Nucleus accumbens (tissue), 56 donors: Measurements from ENCODE around the gene GALNT9.
"Not testable (repeated sequence)": the region's sequence is repeated elsewhere in the genome, so short reads cannot be mapped to it uniquely, and the experiment has no call there.

ENCODE experiments used
- DNase-seq, 56 donors: peaks; one replicate each; lab custom pipeline; 2025; lab: John Stamatoyannopoulos, UW

The GALNT9 gene

DNA sequence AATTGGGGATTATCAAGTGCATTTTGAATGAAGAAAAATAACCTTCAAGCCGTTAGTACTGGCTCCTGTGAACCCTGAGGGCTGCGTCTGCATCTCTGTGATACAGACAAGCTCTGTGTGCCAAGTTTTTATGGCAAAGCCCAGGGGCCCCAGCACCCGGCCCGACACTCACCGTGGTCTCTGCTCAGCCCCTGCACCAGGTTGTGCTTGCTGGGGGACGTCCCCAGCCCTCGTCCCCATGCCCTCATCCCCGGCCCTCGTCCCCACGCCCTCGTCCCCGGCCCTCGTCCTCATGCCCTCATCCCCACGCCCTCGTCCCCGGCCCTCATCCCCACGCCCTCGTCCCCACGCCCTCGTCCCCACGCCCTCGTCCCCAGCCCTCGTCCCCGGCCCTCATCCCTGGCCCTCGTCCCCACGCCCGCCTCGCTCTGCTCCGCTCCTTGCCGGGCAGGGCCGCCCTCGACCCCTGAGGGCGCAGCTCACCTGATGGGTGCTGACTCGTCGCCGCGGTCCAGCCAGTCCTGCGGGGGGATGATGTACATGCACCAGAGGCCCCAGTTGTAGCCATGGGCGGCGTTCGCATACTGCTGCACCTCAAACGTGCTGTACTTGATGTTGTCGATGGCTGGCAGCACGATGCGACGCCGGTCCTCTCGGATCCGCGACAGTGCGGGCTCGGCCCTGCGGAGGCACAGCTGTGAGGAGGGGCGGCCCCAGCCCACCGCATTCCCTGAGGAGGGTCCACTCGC, 72.0 kb downstream of the GALNT9 start:
- DNase-seq: no peak

DNA sequence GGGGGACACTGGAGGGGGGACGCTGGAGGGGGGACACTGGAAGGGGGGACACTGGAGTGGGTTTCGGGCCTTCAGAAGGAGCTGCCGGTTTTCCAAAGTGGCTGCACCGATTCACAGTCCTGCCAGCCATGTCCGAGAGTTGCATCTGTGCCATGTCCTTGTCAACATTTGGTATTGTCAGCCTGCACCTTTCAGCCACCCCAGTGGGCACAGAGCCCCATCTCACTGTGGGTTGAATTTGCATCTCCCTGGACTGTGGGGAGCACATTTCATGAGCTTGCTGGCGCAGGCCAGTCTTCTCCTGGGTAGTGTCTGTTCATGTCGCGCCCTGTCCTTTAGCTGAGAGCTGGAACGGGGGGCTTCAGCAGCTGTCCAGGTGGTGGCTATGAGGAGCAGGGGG, 72.7 kb downstream of the GALNT9 start:
- DNase-seq: no peak

DNA sequence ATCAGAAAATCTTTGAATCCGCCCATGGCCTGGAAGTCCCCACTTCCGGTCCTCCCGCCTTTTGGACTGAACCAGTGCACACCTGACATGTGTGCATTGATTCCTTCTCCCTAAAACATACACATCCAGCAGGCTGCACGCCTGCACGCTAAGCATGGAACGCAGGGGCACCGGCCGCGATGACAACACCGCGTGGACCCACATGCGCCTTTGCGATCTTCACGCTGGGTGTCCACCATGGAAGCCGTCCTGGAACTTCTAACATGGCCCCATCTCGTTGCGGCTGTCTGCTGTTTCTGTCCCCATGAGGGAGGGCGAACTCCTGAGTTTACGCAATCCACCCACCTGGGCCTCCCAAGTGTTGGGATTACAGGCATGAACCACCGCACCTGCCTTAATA, 73.7 kb downstream of the GALNT9 start:
- DNase-seq: no peak

DNA sequence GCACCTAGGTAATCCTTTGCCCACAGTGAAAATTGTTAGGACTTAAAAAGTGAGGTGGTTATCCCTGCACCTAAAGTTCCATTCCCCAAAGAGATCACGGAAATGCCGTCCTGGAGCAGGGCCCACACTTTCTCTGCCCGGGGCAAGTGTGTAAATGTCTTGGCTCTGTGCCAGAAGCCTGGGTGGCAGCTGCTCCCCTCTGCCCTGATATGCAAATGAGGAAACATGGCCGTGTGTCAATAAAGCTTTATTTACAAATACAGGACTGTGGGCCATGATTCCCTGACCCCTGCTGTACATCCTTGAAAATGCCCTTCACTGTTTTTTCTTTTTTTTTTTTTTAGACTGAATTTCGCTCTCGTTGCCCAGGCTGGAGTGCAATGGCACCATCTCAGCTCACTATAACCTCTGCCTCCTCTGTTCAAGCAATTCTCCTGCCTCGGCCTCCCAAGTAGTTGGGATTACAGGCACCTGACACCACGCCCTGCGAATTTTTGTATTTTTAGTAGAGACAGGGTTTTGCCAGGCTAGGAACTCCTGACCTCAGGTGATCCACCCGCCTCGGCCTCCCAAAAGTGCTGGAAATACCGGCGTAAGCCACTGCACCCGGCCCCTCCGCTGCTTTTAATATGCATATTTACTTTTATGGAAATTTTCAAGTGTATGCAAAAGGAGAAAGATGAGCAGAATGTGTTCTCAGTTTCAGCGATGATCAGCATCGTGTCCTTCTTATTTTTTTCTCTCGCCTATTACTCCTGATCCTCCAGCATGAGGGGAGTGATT, 75.5 kb downstream of the GALNT9 start:
- no peak for DNase-seq

DNA sequence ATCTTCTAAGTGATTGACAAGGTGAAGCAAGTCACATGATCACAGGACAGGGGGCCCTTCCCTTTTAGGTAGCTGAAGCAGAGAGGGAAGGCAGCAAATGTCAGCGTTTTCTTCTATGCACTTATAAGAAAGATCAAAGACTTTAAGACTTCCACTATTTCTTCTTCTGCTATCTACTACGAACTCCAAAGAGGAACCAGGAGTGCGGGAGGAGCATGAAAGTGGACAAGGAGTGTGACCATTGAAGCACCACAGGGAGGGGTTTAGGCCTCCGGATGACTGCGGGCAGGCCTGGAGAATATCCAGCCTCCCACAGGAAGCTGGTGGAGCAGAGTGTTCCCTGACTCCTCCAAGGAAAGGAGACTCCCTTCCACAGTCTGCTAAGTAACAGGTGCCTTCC, 76.4 kb downstream of the GALNT9 start:
- not testable (repeated sequence) for DNase-seq

DNA sequence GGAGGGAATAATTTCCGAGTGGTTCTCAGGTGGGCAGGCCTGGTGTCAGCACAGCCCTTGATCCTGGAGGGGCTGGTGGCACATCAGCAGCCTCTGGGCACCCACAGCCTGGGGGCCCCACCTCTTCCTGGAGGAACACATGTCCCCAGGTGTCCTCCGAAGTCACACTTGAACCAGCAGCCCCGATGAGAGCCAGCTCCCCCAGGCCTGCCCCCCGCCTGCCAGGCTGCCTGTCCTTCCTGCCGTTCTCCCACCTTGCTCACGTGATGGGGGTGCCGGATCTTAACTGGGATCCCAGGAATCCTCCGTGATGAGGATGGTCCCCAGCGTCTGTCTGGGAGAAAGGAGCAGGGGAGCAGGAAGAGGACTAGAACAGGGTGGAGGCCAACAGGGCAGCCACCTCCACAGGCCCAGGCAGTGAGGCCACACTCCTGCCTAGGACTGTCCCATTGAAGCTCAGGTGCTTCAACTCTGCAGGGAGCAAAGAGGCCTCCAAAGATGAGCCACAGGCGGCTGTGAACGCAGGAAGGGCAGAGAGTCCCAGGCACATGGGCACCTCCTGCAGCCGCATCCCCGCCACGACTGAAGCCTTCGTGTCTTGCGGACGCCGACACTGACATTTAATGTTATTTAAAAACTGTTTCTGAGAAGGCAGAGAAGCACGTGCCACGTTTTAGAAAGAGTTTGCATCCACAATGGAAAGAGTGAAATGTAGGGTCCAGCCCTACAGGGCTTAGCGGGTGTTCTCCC, 77.5 kb downstream of the GALNT9 start:
- DNase-seq: no peak

DNA sequence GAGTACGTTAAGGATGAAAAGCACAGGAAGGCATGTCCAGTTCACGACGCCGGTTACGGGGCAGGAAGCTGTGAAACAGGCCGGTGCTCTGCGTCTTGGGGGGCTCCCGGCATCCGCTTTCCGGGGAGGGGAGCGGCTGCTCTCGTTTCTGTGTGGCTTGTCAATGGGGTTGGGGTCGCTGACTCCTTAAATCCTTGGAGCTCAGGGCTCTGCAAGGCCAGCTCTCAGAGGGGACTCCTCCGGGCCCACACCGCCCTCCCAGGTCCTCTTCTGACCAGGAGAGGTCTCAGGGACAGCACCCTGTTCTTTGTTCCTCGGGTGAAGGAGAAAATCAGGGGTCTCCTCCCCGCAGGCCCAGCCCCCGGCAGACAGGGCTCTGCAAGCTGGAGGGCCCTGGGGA, 78.1 kb downstream of the GALNT9 start:
- no peak for DNase-seq

DNA sequence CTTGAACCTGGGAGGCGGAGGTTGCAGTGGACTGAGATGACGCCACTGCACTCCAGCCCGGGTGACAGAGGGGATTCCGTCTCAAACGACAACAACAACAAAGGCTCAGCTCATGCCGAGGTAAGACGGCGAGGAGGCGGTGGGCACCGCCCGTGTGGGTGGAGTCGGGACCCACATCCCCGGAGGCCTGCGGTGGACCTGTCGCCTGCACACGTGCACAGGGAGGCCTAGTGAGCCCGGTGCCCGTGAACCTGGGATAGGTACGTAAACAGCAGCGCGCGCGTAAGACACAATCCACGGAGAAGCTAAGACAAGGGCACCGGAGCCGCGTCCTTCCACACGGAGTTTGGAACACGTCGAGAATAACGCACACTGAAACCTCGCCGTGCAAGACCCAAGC, 78.7 kb downstream of the GALNT9 start:
- no peak for DNase-seq

DNA sequence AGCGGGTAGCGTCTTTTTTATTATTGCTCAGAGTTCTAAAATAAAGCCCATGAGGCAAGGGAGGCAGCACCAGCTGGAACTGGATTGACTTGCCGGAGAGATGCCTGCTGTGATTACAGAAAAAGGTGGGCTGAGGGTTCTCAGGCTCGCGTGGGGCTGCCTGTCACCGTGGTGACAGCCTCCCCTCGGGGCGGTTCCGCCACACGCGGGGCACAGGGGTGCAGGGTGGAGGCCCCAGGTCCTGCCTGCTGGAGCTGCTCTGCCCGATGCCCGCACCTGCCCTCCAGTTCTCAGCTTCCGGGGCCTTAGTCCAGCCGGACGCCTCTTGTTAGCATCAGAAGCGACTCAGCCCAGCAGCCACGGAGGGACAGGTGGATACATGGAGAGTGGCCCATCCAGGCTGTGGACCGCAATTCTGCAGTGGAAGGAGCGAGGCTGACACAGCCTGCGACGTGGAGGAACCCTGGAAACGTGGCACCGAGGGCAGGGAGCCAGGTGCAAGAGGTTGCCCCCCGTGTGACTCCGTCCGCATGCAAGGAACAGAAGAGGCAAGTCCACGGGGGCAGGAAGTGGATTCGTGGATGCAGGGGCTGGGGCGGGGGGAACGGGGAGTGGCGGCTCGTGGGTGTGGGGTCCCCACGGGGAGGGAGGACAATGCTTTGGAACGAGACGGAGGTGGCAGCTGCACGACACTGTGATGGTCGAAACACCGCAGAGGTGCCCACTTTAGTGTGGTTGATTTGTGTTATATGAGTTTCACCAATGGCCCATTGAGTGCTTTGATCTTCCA, 79.5 kb downstream of the GALNT9 start:
- DNase-seq: no peak

DNA sequence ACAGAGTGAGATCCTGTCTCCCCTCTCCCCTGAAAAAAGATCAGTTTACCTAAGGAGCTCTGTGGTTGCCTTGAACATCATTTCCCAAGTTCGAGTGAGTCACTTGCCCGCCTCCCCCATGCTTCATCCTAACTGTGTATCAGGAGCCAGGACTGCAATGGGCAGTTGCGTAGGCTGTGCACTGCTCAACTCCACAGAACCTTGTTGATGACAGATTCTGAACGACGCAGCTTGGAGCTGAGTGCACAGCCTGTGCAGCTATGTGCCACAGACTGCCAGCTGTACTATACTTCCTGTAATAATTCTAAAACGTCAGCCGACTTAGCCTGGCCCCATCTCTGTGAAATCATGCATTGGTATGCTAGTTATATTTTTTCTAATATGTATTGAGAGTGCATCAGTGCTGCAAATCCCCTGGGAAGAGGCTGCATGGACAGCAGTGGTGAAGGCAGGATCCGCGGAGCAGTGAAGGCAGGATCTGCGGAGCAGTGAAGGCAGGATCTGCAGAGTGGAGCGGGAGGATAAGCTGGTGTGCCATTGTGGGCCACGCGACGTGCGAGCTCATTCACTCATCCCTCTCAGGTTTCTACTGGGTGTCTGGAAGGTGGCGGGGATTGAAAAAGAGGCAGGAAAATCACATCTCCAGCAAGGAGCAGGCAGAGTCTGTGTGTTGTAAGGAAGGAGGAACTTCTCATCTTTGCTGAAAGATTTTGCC, 80.8 kb downstream of the GALNT9 start:
- no peak for DNase-seq

DNA sequence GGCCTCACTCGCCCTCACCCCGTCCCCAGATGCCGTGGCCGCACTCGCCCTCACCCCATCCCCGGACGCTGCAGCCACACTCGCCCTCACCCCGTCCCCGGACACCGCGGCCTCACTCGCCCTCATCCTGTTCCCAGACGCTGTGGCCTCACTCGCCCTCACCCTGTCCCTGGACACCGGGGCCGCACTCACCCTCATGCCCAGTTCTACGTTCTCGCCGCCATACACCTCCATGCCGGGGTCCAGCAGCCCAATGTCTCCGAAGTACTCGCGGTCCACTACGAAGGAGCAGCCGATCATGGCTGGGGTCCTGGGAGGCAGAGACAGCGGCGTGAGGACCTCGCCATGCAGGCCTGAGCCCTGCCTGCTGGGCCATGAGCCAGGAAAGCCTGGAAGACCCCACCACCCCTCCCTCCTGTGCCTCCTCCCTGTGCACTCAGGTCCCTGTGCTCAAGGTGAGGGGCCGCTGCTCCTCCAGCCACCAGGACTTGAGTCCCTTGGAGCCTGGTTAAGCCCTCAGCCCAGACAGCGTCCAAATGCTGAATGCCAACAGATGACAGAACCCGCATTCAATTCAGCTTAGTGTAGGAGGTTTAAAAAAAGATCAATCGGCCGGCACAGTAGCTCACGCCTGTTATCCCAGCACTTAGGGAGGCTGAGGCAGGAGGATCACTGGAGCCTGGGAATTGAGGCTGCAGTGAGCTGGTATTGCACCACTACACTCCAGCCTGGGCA, 81.5 kb downstream of the GALNT9 start:
- DNase-seq: no peak

DNA sequence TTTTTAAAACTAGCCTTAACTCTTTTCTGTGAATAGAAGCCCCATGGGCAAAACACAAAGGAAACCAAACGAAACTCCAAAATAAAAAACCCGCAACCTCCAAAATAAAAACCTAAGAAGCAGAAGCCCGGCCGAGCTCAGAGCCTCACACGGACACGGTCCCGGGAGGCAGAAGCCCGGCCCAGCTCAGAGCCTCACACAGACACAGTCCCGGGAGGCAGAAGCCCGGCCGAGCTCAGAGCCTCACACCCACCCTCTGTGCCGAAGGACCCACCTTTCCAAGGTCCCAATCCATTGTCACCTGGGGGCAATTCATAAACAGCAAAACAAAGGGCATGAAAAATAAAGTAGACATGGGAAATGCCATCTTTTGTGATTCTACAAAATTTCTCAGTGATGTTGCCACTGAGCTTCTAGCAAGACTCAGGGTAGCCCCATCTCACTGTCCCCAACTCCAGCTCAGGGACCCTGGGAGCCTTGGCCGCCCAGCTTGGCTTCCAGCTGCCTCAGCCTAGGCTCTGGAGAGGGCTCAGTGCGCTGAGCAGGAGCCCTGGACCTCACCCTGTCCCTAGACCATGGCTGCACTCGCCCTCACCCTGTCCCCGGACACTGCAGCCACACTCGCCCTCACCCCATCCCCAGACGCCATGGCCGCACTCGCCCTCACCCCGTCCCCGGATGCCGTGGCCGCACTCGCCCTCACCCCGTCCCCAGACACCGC, 82.2 kb downstream of the GALNT9 start:
- DNase-seq: no peak

DNA sequence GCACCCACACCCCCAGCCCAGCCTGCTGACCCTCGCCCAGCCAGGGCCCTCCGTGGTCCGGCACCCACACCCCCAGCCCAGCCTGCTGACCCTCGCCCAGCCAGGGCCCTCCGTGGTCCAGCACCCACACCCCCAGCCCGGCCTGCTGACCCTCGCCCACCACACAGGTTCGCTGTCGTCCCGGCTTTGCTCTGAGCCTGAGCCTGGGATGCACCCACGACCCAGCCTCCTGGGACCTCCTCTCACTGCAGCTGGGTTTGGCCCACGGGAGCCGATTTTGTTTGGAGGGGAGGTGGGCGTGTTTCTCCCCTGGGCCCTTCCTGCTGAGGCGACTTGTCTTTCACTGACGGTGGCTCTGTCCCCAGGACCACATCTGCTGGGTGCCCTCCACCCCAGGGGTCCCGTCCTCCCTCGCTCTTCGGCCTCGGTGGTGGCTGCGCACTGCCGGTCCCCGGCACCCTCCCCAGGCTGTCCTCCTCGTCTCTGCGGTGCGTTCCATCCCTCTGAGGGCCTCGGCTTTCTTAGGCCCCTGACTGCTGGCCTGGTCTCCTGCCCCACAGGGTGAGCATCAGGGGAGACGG, 83.8 kb downstream of the GALNT9 start:
- DNase-seq: no peak

DNA sequence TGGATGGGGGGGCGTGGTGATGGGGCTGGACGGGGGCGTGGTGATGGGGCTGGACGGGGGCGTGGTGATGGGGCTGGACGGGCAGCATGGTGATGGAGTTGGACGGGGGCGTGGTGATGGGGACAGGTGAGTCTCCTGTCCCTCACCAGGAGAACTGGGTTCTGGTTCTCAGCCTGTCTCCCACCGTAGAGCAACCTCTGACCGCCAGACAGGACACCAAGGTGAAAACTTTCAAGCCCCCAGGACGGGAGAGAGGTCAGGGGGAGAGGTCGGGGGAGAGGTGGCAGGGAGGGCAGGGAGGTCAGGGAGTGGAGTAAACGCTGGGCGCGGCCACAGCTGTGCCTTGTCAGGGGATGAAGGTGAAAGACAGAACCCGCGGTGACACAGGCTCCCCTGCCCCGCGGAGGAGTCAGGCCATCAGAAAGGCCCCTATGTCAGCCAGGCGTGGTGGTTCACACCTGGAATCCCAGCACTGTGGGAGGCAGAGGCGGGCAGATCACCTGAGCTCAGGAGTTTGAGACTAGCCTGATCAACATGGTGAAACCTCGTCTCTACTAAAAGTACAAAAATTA, 84.6 kb downstream of the GALNT9 start:
- DNase-seq: no peak

DNA sequence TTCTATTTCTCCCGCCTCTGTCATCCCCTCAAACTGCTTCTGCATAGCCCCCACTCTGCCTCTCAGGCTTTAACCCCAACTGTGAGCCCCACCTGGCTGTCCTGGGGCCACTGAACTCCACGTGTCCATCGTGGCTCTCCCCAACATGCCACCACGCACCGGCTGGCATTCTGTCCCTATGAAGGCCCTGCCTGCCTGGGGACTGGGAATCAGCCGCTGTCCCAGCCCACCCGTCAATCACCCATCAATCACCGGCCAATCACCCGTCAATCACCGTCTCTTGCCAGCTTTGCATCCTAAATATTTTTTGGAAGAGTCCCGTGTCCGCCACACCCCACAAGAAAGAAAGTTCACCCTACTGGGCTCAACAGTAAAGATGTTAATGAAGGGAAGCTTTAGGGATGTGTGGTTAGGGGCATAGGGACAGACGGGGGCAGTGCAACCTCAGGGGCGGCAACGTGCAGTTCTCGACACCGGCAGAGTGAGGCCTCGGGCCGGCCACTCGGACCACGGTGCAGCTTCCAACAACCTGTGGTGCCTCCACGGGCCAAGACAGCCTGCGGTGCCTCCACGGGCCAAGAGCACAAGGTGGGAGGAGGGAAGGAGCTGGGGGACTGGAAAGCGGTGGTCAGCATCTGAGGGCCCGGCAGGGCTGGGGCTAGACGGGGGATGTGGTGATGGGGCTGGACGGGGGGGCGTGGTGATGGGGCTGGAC, 85.6 kb downstream of the GALNT9 start:
- DNase-seq: no peak

DNA sequence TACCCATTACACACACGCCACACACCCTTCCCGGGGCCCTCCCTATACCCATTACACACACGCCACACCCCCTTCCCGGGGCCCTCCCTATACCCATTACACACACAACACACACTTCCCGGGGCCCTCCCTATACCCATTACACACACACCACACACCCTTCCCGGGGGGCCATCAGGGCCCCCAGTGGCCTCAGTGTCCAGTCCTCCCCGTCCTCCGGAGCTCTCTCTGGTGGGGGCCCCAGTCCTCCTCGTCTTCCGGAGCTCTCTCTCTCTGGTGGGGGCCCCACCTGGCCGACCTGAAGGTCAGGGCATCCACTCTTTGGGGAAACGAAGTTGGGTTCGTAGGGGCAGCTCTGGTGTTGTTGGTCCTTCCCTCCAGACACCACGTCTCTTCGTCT, 86.2 kb downstream of the GALNT9 start:
- not testable (repeated sequence) for DNase-seq

DNA sequence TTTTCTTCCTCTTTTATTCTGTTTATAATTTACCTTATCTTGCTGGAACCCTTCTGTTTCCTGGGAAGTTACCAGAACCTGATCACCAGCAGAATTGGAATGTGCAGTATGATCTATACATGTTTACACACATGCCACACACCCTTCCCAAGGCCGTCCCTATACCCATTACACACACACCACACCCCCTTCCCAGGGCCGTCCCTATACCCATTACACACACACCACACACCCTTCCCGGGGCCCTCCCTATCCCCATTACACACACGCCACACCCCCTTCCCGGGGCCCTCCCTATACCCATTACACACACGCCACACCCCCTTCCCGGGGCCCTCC, 88.8 kb downstream of the GALNT9 start:
- DNase-seq: not testable (repeated sequence)
